HepG2 (cell line): Measurements from ENCODE around the gene PLEKHB1. TPM values are rescaled to one million over a fixed set of nuclear protein-coding genes. Genes with fewer than 3 reads are reported as not detected.

ENCODE experiments used
- DR1 ChIP-seq: sonication (generic); formaldehyde crosslinking; IDR thresholded peaks from 2 replicates; pipeline ENCODE4 v1.8.0; 2021; ENCODE audit warnings: mild to moderate bottlenecking, missing genetic modification reagents, inconsistent platforms
- ETV6 ChIP-seq: sonication (generic); formaldehyde crosslinking; conservative IDR thresholded peaks from 2 replicates; pipeline ENCODE4 v1.4.0; 2020; ENCODE audit warnings: missing genetic modification reagents
- GTF2F1 ChIP-seq: fragments of 150-350 bp; IDR thresholded peaks from 2 replicates; pipeline ENCODE4 v1.6.1; 2014; ENCODE audit warnings: low read length
- MIXL1 ChIP-seq: IDR thresholded peaks from 2 replicates; pipeline ENCODE4 v1.6.1; 2016
- MZF1 ChIP-seq: sonication (generic); formaldehyde crosslinking; IDR thresholded peaks from 2 replicates; pipeline ENCODE4 v1.8.1; 2023; ENCODE audit warnings: mild to moderate bottlenecking, missing genetic modification reagents, borderline replicate concordance
- ZNF160 ChIP-seq: sonication (generic); formaldehyde crosslinking; IDR thresholded peaks from 2 replicates; pipeline ENCODE4 v1.8.0; 2022; ENCODE audit warnings: mild to moderate bottlenecking, inconsistent platforms, missing genetic modification reagents
- ZNF3 ChIP-seq: IDR thresholded peaks from 2 replicates; pipeline ENCODE4 v1.7.0; 2017; ENCODE audit warnings: inconsistent platforms
- ZNF614 ChIP-seq: IDR thresholded peaks from 2 replicates; pipeline ENCODE4 v1.6.1; 2018; ENCODE audit warnings: missing biosample characterization, missing genetic modification reagents, inconsistent platforms, borderline replicate concordance
- ZNF724P ChIP-seq: sonication (generic); formaldehyde crosslinking; IDR thresholded peaks from 2 replicates; pipeline ENCODE4 v1.8.0; 2022; ENCODE audit warnings: missing genetic modification reagents, borderline replicate concordance
- ZNF75D ChIP-seq: sonication (generic); formaldehyde crosslinking; IDR thresholded peaks from 2 replicates; pipeline ENCODE4 v1.8.1; 2023; ENCODE audit warnings: missing genetic modification reagents, mild to moderate bottlenecking, borderline replicate concordance
- ZUFSP ChIP-seq: sonication (generic); formaldehyde crosslinking; IDR thresholded peaks from 2 replicates; pipeline ENCODE4 v1.9.0; 2021; ENCODE audit warnings: missing genetic modification reagents, mild to moderate bottlenecking, borderline replicate concordance
- polyA plus RNA-seq, 8 experiments: library from polyadenylated mRNA; depleted of rRNA in 3 of 8; stranded (reverse) in 7 of 8; unstranded in 1 of 8; fragments of >200 nt; fragmentation: Illumina TruSeq in 4 of 8; extraction: Trizol in 4 of 8; gene quantifications; 2 replicates each; pipeline versions ENCODE4 v1.2.1 to v1.2.3, GENCODE V29; 2011 to 2016; ENCODE audit warnings: low read depth in 4 of 8, missing spikeins in 1 of 8, mixed read lengths in 1 of 8; ENCODE audit not compliant: insufficient read depth in 1 of 8
- total RNA-seq, 5 experiments: library from RNA; depleted of rRNA; stranded (reverse); fragments of >200 nt; fragmentation: Illumina TruSeq; extraction: Trizol; gene quantifications; 2 replicates each; pipeline ENCODE4 v1.2.3, GENCODE V29; 2016; ENCODE audit warnings: low read depth in 1 of 5
- TF ChIP-seq, protein P1 (sequence below): sonication (generic); formaldehyde crosslinking; IDR thresholded peaks from 2 replicates; pipeline ENCODE4 v1.4.0; 2020; ENCODE audit warnings: mild to moderate bottlenecking, missing genetic modification reagents

The PLEKHB1 gene
- total and polyA plus RNA-seq, 2 of the 13 experiments (the other 11 are each of a cell fraction or from before 2014, with no cell fraction given): 68.0 to 99.3 TPM

GRCh38 chr11:73622926-73623593 lies 23.3 kb upstream of the PLEKHB1 start (continued):
- TF ChIP-seq, protein P1, sequence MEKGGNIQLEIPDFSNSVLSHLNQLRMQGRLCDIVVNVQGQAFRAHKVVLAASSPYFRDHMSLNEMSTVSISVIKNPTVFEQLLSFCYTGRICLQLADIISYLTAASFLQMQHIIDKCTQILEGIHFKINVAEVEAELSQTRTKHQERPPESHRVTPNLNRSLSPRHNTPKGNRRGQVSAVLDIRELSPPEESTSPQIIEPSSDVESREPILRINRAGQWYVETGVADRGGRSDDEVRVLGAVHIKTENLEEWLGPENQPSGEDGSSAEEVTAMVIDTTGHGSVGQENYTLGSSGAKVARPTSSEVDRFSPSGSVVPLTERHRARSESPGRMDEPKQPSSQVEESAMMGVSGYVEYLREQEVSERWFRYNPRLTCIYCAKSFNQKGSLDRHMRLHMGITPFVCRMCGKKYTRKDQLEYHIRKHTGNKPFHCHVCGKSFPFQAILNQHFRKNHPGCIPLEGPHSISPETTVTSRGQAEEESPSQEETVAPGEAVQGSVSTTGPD (CRISPR knock-in tag): no peak
- no peak for TF ChIP-seq ZUFSP (CRISPR knock-in tag)
- no peak for TF ChIP-seq MZF1
- no peak for TF ChIP-seq DR1 (CRISPR knock-in tag)
- TF ChIP-seq ZNF75D (CRISPR knock-in tag): no peak
- TF ChIP-seq ZNF614 (CRISPR knock-in tag): no peak
- TF ChIP-seq ZNF724P (CRISPR knock-in tag): no peak
- TF ChIP-seq ZNF160 (CRISPR knock-in tag): no peak
- TF ChIP-seq ETV6: no peak
- no peak for TF ChIP-seq MIXL1 (CRISPR knock-in tag)
- no peak for TF ChIP-seq GTF2F1
- no peak for TF ChIP-seq ZNF3
